ENCODE results near the gene ENOX1. TPM values are rescaled to one million over a fixed set of nuclear protein-coding genes. Genes with fewer than 3 reads are reported as not detected.

The ENOX1 gene
- total and polyA plus RNA-seq, 2 donors (not counting 3 experiments of a cell fraction or from before 2014, with no cell fraction given): 0.17 to 0.97 TPM

- no peaks in the 10 kb centered on the region for H3K9me1 ChIP-seq (replicated peaks; ENCODE audit: control insufficient read depth, extremely low read depth, insufficient read depth, low read length)
- ChIA-PET CTCF (no interaction called here), POLR2A (no interaction called here)
- TF ChIP-seq EZH2 (IDR thresholded peaks at IDR 0.05; ENCODE audit: borderline replicate concordance, low read depth, low read length, severe bottlenecking): no peak
- no peak for TF ChIP-seq GATA2 (IDR thresholded peaks at IDR 0.05; ENCODE audit: insufficient read depth, insufficient read length, low read depth, low read length)
- no peaks in the 10 kb centered on the region for H3K9me3 ChIP-seq (replicated peaks; ENCODE audit: control insufficient read depth, insufficient read depth, low read length)
- no peaks in the 10 kb centered on the region for H3K36me3 ChIP-seq (ENCODE audit: control insufficient read depth in 2 of 2, extremely low read depth in 1 of 2, insufficient read depth in 2 of 2, low read length in 2 of 2)
- H3K27ac ChIP-seq (ENCODE audit: insufficient read depth, low read depth, low read length): no peak overlapping the region
- H3K4me1 ChIP-seq (ENCODE audit: control insufficient read depth, extremely low read depth, insufficient read depth, low read length): peaks cover under 1% of the 10 kb centered on the region
- H3K79me2 ChIP-seq (ENCODE audit: control insufficient read depth, insufficient read depth, low read length): no peaks in the 10 kb centered on the region
- no peak overlapping the region for H3K4me3 ChIP-seq (replicated peaks in 1 of 3; ENCODE audit: insufficient read depth in 1 of 3, low read depth in 1 of 3, low read length in 3 of 3)
- H3K9ac ChIP-seq (replicated peaks; ENCODE audit: extremely low read depth, insufficient read depth, low read length): no peak overlapping the region
- H3K27me3 ChIP-seq (ENCODE audit: control insufficient read depth in 2 of 2, insufficient read depth in 2 of 2, low read length in 2 of 2): no peaks in the 10 kb centered on the region
- dilution Hi-C loops (cut with MboI; ENCODE audit: extremely low pct_ligation_motif_present, low sequenced_read_pairs) (no loop called here), intact Hi-C loops (cut with micrococcal nuclease) (no loop called here)
- H4K20me1 ChIP-seq (replicated peaks; ENCODE audit: control insufficient read depth, extremely low read depth, insufficient read depth, low read length): no peaks in the 10 kb centered on the region
- DNase-seq (ENCODE audit: low read depth, low spot score) (no peak), FAIRE-seq (no peak)
- H2AFZ ChIP-seq (ENCODE audit: low read depth, low read length): no peak overlapping the region
- BruUV-seq (replicated peaks): no TSS peak
- no peak overlapping the region for H3K4me2 ChIP-seq (ENCODE audit: insufficient read depth, low read length)
Observed at GRCh38 chr13:43355774-43356173, 431.0 kb downstream of the ENOX1 start.

GRCh38 chr13:43354153-43354945 lies 432.4 kb downstream of the ENOX1 start:
- no peaks in the 10 kb centered on the region for H3K4me1 ChIP-seq (ENCODE audit: control insufficient read depth, extremely low read depth, insufficient read depth, low read length)
- BruUV-seq (replicated peaks): no TSS peak
- H3K36me3 ChIP-seq (ENCODE audit: control insufficient read depth in 2 of 2, extremely low read depth in 1 of 2, insufficient read depth in 2 of 2, low read length in 2 of 2): no peaks in the 10 kb centered on the region
- H3K27me3 ChIP-seq (ENCODE audit: control insufficient read depth in 2 of 2, insufficient read depth in 2 of 2, low read length in 2 of 2): no peaks in the 10 kb centered on the region
- H4K20me1 ChIP-seq (replicated peaks; ENCODE audit: control insufficient read depth, extremely low read depth, insufficient read depth, low read length): no peaks in the 10 kb centered on the region
- TF ChIP-seq POLR2A (IDR thresholded peaks at IDR 0.05; ENCODE audit: low read depth, low read length): no peak
- no peak for TF ChIP-seq JUN (IDR thresholded peaks at IDR 0.05; ENCODE audit: borderline replicate concordance, insufficient read depth, insufficient read length, low read depth)
- H3K4me2 ChIP-seq (ENCODE audit: insufficient read depth, low read length): no peak overlapping the region
- intact Hi-C loops (cut with micrococcal nuclease): no loop called here
- dilution Hi-C loops (cut with MboI; ENCODE audit: extremely low pct_ligation_motif_present, low sequenced_read_pairs): no loop called here
- POLR2A ChIA-PET: no interaction called here
- no peak for DNase-seq (ENCODE audit: low read depth, low spot score)
- no peaks in the 10 kb centered on the region for H3K9me3 ChIP-seq (replicated peaks; ENCODE audit: control insufficient read depth, insufficient read depth, low read length)
- no peak overlapping the region for H3K27ac ChIP-seq (ENCODE audit: insufficient read depth, low read depth, low read length)
- CTCF ChIA-PET: interaction anchor here (0.6 kb wide), 1 partner anchor 53 kb away, joined by 5 read pairs; no protein-coding TSS in a partner anchor
- H3K9me1 ChIP-seq (replicated peaks; ENCODE audit: control insufficient read depth, extremely low read depth, insufficient read depth, low read length): no peaks in the 10 kb centered on the region
- H2AFZ ChIP-seq (ENCODE audit: low read depth, low read length): no peak overlapping the region
- no peaks in the 10 kb centered on the region for H3K79me2 ChIP-seq (ENCODE audit: control insufficient read depth, insufficient read depth, low read length)
- H3K9ac ChIP-seq (replicated peaks; ENCODE audit: extremely low read depth, insufficient read depth, low read length): no peak overlapping the region
- no peak overlapping the region for H3K4me3 ChIP-seq (replicated peaks in 1 of 3; ENCODE audit: insufficient read depth in 1 of 3, low read depth in 1 of 3, low read length in 3 of 3)
- FAIRE-seq: no peak
